AG10803 (cell line): ENCODE data around the gene MCM9.

Experiments
- DNase-seq: peaks from one replicate; pipeline ENCODE4 v3.0.0; 2010; ENCODE audit warnings: low read depth
- H3K4me3 ChIP-seq: 2 replicates; pipeline ENCODE4 v1.5.1; 2011; ENCODE audit warnings: mild to moderate bottlenecking, low read length, control low read depth
- CTCF ChIP-seq: conservative IDR thresholded peaks from 2 replicates; pipeline ENCODE4 v1.5.1; 2011; ENCODE audit warnings: mild to moderate bottlenecking, low read length, control low read depth, inconsistent platforms

Gene MCM9

GRCh38 chr6:118953391-118953790 lies 18.4 kb upstream of the MCM9 start:
- no peak overlapping the region for H3K4me3 ChIP-seq
- TF ChIP-seq CTCF = no peak
- DNase-seq = no peak

GRCh38 chr6:118952683-118953082 lies 17.7 kb upstream of the MCM9 start:
- DNase-seq = no peak
- no peak for TF ChIP-seq CTCF
- no peak overlapping the region for H3K4me3 ChIP-seq

GRCh38 chr6:118945217-118945616 lies 10.3 kb upstream of the MCM9 start:
- H3K4me3 ChIP-seq = no peak overlapping the region
- no peak for DNase-seq
- no peak for TF ChIP-seq CTCF

- no peak overlapping the region for H3K4me3 ChIP-seq
- no peak for DNase-seq
- TF ChIP-seq CTCF = no peak
Observed at GRCh38 chr6:118940770-118941169, 5.8 kb upstream of the MCM9 start.

GRCh38 chr6:118939683-118940082 lies 4.7 kb upstream of the MCM9 start:
- H3K4me3 ChIP-seq = no peak overlapping the region
- TF ChIP-seq CTCF = no peak

GRCh38 chr6:118935978-118936703 lies 1.2 kb upstream of the MCM9 start:
- DNase-seq = no peak
- no peak for TF ChIP-seq CTCF
- H3K4me3 ChIP-seq = no peak overlapping the region

More at GRCh38 chr6:118939683-118940082, 4.7 kb upstream of the MCM9 start:
- no peak for DNase-seq

- DNase-seq = no peak
- TF ChIP-seq CTCF = no peak
- peak overlapping the region; percentile 72 for H3K4me3 ChIP-seq
Observed at GRCh38 chr6:118935331-118935668, 341 bp upstream of the MCM9 start.
